T1000 (cell line): ENCODE results near the gene SORCS2.

ENCODE experiments used
- DNase-seq: peaks from one replicate; lab custom pipeline; 2025; ENCODE audit warnings: mixed read lengths; lab: John Stamatoyannopoulos, UW

The SORCS2 gene

DNA sequence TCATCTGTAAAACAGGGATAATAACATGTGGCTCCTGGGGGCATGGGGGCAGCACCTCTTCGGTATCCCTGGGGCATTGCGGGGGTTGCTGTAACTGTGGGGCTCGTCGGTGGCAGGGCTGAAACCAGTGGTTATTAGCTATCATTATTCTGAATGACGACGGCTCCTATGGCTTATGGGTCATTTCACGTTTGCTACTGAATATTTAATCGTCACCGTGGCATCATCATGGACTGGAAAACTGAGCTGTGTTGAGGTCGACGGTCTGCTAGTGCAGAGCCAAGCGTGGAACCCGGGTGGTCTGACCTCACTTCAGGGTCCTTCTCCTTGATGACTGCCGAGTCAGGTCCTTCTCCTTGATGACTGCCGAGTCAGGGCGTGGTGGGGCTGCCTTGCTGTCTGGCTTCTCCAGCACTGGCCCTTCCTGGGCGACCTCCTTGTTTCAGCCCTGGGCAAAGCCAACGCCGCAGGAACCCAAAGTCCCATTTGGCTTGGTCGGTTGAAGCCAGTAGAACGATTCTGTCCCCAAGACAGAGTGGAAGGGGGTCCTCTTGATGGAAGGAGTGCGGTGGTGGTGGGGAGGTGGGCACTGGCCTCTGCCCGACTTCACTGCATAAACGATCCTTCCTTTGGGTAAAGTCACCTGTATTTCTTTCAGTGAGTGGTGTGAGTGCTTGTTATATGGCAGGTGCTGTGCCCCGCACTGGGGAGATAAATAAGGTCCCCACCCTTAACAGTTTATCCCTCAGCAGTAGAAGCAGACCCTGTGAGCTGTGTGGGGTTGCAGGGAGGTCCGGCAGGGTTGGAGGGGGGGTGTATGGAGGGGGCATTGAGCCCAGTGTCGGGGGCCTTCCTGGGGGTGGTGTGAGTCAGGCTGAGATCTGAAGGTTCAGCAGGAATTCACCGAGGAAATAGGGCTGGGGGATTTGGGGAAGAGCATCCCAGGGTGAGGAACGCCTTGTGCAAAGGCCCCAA, 201.6 kb downstream of the SORCS2 start:
- DNase-seq, result no peak

DNA sequence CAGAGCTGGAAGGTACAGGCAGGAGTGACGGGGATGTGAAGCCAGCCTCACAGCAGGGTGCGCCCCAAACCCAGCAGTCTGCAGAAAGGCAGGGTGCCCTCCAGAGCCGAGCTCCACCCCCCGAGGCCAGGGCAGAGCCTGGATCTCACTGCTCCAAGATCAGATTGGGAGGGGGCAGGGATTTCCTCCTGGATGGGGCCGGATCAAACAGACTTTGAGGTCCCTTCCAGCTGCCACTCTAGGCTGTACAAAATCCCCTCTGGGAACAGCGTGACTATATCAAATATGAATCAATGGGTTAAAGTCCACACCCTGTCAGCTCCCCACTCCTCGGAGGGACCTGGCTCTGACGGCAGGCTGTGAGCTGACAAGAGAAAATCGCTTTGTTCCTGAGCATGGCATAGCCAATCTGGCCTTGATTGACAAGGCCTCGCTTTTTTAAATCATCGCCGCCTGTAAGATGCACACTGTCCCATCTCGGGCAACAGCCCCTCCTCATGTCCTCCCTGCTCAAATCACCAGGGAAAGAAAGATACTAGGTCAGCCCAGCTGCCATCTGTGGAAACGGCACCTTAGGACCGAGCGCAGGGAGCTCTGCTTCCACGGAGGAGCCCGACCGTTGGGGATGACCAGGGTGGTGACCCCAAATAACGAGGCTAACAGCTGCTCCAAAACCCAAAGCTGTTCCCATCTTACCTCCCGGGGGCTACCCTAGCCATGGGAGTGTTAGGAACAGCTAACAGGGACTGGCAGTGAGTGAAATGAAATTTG, 202.5 kb downstream of the SORCS2 start:
- no peak for DNase-seq

DNA sequence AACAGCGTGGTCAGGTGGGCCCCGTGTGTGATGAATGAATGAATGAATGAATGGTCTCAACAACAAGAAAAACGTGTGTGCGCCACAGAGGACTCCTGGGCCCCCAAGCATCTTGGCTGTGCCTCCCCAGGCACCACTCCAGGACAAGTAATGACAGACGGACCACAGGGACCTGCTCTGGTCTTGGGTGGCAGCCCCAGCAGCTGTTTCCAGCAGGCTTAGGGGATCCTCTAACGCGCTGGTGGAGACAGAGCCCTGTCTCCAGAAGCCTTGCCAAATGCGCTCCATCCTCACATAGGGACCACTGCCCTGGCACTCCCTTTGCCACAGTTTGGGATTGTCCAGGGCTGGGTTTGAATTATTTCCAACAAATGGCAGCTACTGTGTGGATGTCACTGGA, 203.3 kb downstream of the SORCS2 start:
- DNase-seq, result no peak

DNA sequence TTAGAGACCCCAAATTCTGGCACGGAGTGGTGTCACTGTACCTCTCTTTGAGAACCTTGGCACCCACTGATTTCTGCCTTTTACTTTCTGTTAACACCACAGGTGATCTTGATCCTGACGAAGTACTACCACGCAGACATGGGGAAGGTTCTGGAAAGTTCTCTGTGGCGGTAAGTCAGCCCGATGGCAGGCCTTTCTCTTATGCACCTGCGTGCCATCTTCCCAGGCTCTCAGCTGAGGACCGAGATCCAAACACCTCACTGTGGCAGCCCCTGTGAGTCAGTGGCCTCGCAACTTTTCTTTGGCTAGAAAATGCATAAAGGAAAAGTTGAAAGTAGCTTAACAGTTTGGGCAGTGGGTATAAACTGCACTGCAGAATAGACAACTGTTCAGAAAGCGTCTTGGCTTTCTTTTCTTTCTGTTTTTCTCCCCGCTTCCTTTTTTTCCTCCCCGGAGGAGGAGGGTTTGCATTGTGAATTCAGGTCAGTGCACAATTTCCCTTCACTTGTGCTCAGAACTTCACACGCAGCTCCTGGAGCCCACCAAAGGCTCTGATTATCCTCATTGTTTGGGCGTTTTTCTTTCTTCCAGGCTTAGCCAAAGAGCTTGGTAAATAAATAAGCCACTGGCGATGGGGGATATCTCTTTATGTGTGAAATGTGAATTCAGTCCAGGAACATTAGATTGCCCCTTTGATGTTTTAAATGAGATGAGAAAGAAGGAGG, 204.0 kb downstream of the SORCS2 start:
- DNase-seq, result no peak

DNA sequence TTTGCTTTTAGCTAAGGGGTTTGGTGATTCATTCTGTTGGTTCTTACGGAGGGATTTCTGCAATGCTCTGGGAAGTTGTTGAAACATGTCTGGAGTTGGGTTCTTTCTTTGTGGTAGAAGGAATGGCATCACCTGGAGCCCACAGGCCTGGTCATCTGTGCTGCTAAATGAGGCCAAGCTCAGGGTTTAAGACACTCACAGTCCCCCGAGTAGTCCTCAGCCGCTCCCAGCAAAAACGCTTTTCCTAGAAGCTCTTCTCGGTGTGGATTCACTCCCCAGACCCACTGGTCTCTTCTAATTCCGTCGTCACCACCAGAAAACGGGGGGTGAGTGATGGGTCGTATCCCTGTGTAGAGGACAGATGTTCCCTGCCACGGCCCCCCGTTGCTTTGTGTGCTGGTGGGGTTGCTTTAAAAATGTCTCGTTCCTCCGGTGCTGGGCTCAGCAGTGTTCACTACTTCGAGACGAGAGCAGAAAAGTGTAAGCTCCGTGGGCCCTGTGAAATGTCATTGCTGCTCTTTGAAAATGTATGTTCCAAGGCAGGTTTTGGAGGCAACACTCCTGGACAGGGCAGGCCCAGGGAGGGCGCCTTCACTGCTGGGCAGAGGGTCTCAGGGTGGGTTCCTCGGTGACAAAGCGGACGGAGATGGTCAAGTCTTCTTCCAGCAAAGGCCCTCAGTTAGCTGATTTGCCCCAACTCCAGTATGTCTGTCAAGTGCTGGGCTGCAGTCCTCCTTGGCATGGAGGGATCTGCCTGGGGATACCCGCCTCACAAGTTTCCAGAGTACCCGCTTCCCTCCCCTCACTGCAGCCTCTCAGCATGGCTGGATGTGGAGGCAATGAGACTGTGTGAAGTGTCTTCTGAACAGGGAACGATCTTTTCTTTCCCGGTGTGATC, 205.1 kb downstream of the SORCS2 start:
- no peak for DNase-seq

DNA sequence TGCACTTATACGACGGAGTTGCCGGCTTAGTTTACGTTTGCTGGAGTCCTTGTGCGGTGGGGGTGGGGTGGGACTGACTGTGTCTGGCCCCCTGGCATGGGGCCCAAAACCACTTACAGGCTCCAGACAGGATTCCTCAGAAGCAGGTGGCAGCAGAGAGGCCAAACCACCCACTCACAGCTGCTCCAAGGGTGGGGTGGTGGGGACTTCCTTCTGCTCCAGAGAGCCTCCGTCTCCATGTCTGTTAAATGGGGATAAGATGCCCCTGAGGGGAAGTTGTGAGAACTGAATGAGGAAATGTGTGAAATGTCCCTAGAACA, 205.7 kb downstream of the SORCS2 start:
- DNase-seq, result no peak

DNA sequence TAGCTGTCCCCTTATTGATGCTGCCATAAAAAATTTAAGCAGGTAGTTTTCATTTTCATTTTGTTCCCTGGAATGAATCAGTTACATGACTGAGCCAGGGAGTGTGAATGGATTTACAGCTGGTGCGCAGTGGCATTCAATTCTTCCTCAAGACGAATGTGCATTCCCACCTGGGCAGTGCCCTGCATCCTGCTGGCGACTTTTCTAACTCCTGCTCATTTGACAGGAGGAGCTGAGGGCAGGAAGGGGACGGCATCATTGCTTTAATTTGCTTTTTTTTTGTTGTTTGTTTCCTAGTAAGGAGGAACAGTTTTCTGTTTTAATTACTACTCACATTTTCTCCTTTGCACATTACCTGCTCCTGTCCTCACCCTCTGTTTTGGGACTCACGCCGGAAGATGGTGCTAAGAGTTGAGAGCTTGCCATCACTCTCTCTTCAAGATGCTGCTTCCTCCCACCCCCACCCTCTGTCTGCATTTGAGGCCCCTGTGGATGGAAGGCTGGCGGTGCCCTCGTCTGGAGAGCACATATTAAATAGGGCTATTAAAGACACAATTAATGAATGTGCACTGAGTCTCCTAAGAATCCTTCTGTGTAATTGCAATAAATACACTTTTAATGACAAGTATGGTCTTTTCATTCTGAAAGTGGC, 206.6 kb downstream of the SORCS2 start:
- DNase-seq, result no peak

DNA sequence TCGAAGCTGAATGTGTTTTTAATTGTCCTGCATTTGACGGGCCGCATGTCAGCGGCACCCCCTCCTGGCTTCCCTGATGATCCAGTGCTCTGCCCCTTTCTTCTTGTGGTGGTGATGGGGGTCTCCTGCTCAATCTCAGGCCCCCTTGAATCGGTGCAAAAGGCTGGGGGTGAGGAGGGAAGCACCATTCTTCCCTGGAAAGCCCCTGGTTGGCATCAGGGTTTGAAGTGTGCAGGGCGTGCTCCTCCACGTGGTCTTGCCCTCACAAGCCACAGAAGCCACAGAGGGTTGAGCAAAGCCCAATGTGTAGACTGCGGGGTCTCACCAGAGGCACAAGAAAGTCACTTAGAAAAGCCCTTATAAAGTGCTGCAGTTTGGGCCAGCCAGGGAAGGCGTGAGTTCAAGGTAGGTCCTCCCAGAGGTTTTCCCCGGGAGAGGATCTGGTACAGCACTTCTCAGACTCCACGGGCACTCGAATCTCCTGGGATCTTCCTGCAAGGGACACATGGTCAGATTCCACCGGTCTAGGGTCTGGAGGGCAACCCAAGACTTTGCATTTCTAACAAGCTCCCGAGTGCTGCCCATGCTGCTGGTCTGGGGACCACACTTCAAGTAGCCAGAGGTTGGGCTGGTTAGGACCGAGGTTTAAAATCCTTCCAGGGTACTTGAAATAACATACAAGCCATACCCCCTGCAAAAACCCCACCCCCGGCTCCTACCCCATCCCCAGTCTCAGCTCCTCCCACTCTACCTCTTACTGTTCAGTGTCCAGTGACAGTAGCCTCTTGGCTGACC, 207.3 kb downstream of the SORCS2 start:
- no peak for DNase-seq

DNA sequence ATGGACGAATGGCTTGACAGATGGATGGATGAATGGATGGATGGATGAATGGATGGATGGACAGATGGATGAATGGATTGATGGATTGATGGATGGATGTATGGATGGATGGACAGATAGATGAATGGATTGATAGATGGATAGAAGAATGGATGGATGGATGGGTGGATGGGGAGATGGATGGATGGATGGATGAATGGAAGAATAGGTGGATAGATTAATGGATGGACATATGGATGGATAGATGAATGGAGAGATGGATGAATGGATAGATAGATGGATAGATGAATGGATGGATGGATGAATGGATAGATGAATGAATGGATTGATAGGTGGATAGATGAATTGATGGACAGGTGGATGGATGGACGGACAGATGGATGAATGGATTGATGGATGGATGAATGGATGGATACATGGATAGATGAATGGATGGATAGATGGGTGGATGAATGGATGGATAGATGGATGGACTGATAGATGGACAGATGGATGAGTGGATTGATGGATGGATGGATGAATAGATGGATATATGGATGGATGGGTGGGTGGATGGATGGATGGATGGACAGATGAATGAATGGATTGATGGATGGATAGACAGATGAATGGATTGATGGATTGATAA, 208.4 kb downstream of the SORCS2 start:
- no peak for DNase-seq

DNA sequence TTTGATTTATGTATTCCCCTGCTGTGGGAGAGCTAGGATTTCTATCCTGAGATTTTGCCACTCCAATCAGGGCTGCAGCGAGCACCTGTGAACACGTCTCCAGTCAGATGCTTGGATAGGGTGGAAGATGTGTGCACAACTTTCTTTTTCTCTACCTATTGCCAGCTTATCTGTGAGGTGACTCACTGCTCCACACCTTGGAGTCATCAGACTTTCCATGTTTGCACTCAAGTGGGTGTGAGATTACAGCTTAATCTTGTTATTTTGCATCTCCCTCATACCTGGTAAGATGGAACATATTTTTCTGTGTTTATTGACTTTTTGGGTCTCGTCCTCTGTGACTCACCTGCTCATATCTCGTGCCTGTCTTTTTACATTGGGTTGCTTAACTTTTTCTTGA, 210.2 kb downstream of the SORCS2 start:
- DNase-seq, result no peak

DNA sequence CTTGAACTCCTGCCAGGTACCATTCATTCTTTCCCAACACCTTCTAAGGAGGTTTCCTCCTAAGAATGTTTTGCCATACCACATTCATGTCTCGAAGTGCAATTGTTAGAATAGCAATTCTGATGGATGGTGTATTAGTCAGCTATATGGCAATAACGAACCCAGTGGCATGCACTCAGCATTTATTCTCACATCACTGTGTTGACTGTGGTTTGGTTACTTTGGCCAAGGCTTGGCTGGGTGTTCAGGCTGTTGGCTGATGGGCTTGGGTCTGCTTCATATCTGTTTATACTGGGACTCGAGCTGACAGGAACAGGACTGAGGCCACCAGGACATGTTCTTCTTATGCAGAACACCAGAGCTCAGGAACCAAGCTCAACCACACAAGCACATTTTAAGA, 210.7 kb downstream of the SORCS2 start:
- DNase-seq, result no peak

DNA sequence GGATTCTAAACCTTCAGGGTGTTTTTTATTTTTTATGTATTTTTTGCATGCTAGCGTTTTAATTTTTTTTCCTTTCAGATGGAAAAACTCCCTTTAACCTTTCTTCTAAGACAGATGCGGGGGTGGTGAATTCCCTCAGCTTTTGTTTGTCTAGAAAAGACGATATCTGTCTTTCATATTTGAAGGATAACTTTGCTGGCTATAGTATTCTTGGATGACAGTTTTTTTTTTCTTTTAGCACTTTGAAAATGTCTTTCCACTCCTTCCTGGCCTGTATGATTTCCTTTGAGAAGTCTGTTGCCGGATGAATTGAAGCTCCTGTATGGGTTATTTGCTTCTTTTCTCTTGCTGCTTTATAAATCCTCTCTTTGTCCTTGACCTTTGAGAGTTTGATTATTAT, 215.8 kb downstream of the SORCS2 start:
- no peak for DNase-seq

DNA sequence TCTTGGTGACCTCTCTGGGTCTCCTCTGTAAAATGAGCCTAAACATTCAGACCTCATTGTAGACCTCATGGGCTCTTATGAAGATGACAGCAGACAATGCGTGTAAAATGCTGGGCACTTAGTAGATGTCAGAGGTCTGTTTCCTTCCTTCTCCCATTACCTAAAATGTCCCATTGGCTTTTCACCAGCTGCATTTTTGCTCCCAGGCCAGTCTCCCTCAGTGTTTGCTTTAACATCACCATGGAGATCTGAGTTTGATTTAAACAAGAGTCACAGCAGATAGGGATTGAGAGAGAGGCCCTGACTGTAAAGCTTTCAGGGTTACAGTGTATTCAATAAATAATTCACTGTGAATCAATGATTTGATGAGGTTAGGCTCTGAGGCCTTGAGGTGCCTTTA, 218.1 kb downstream of the SORCS2 start:
- no peak for DNase-seq

DNA sequence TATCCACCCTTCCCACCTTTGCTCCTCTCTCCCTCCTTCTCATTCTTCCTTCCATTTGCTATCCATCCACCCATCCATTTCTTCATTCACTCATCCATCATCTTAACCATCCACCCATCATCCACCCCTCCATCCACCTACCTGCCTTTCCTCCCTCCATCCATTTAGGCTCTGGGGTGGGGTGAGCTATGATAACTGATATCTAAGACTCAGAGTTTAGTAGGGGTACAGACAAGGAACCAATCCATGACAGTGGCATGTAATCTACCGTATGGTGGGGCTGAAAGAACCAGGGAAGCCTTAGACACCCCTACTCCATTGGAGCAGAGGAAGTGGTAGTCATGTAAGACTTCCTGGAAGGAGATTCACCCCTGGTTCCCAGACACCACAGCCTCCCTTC, 219.2 kb downstream of the SORCS2 start:
- no peak for DNase-seq

DNA sequence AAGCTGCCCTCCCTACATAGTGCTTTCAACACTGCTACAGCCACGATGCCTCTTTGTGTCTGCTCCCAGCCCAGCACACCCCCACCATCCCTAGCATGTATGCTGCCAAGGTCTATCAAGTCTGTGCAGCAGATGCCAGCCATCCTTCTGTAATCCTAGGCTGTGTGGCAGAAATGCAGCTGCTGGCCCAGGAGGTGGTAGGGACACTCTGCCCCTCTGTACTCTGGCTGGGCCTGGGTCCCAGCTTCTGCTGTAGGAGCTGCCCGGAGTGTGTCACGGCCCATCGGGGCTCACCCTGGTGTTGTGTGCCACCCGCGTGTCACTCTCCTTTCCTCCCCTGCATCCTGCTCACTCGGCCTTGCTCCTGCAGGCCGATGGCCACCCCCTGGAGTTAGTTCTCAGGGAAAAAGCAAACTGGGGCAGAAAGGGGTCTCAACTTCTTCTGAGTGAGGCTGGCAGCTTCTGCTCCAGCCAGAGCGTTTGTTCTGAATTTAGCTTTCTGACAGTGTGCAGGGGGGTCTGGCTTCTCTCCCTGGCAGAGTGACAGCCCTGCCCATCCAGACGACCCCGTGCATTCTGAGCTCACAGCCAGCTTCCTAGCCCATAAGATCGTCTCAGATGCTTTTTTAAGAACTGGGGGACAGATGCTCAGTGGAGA, 219.7 kb downstream of the SORCS2 start:
- no peak for DNase-seq

DNA sequence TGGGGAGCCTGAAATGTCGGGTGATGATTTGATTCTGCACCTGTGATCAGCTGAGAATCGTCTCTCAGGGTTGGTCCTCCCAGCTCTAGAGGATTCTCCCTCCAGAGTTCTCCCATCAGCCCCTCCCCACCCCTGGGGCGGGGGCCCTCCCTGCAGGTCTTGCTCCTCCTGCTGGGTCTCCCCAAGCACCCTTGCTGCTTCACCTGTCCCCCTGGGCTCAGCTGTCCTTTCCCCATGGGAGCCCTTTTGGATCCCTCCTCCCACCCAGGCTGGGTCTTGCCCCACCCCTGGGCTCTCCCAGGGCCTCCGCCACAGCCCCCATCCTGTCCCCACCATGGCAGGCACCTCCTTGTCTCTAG, 220.2 kb downstream of the SORCS2 start:
- DNase-seq, result no peak

DNA sequence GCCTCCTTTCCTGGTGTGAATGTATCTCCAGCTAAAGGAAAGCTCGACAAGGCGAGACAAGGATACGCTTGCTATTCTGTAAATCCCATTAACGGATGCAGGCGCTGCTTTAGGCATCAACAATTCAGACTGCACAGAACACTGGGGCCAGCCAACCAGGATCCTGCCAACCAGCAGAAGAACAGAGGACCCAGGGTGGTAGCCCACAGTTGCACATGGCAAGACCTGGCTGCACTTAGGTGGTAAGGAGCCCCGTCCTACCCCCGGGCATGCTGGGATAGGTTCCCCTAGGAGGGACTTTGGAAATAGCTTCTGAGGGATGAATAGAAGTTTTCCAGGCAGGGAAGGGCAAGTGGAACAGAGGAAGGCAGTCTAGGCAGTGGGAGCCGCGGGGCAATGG, 221.7 kb downstream of the SORCS2 start:
- DNase-seq, result no peak

DNA sequence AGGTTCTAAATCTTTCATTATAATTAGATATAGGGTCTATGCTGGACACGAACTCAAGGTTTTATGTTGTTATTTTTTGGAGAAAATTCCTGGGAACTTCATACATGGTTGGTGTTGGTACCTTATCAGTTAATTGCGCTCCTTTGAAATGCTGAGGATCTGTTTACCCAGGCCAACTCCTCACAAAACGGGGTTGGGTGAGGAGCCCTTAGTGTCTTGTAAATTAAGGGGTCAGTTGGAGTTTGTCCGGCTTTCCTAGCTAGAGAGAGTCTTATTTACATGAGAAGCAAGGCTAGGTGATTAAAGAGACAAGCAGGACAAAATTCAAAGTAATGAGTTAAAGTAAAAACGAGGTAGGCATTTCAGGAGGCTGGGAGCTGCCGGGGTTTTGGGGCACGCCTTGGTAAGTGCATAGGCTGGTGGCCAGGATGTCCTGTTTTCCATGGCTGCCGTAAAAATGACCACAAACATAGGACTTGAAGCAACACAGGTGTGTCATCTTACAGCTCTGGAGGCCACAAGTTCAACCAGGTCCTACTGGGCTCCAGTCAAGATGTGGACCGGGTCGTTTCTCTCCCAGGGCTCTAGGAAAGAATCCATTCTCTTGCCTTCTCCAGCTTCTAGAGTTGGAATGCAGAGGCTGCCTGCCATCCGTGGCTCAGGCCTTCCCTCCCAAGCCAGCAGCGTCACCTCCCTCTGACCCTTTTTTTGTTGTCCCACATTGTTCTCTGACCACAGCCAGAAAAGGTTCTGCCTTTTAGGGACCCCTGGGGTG, 222.6 kb downstream of the SORCS2 start:
- DNase-seq, result no peak
